SK-N-SH treated with all-trans-retinoic acid at 6 μM for 48 hours (cell line): ENCODE results near the gene SLC22A23.

ENCODE experiments used
- ATAC-seq: fragments of 200-7000 bp; cut with Tn5 transposase; 3 replicates; pipeline ENCODE4 v1.9.1; 2020; ENCODE audit warnings: mild to moderate bottlenecking, moderate library complexity
- ARNTL ChIP-seq: fragments of 450-650 bp; formaldehyde crosslinking; IDR thresholded peaks from 2 replicates; pipeline ENCODE4 v1.5.0; 2020; ENCODE audit warnings: low read depth, mild to moderate bottlenecking, moderate library complexity, borderline replicate concordance
- BACH2 ChIP-seq: fragments of 250-450 bp; sonication (Bioruptor Pico); IDR thresholded peaks from 2 replicates; pipeline ENCODE4 v1.9.0; 2021; ENCODE audit warnings: mild to moderate bottlenecking, borderline replicate concordance
- CSDC2 ChIP-seq: fragments of 250-450 bp; sonication (Bioruptor Pico); IDR thresholded peaks from 2 replicates; pipeline ENCODE4 v1.5.0; 2020; ENCODE audit warnings: mild to moderate bottlenecking, moderate library complexity
- ESRRG ChIP-seq: fragments of 250-450 bp; sonication (Bioruptor Pico); IDR thresholded peaks from 2 replicates; pipeline ENCODE4 v1.6.1; 2021; ENCODE audit warnings: mild to moderate bottlenecking
- GLIS3 ChIP-seq: fragments of 250-450 bp; sonication (Bioruptor Pico); IDR thresholded peaks from 2 replicates; pipeline ENCODE4 v1.5.0; 2020; ENCODE audit warnings: mild to moderate bottlenecking, moderate library complexity
- ISL1 ChIP-seq: fragments of 250-450 bp; sonication (Bioruptor Pico); IDR thresholded peaks from 2 replicates; pipeline ENCODE4 v2.1.2; 2022; ENCODE audit warnings: mild to moderate bottlenecking, moderate library complexity
- OSR1 ChIP-seq: fragments of 250-450 bp; sonication (Bioruptor Pico); IDR thresholded peaks from 2 replicates; pipeline ENCODE4 v1.8.0; 2022; ENCODE audit warnings: moderate library complexity, mild to moderate bottlenecking, inconsistent platforms
- PPARA ChIP-seq: fragments of 250-450 bp; sonication (Bioruptor Pico); IDR thresholded peaks from 2 replicates; pipeline ENCODE4 v1.5.0; 2020; ENCODE audit warnings: mild to moderate bottlenecking, borderline replicate concordance
- RARB ChIP-seq: fragments of 250-450 bp; sonication (Bioruptor Pico); IDR thresholded peaks from 2 replicates; pipeline ENCODE4 v1.8.0; 2021; ENCODE audit warnings: mild to moderate bottlenecking, moderate library complexity
- SNAI2 ChIP-seq: fragments of 250-450 bp; sonication (Bioruptor Pico); IDR thresholded peaks from 2 replicates; pipeline ENCODE4 v1.5.0; 2020; ENCODE audit warnings: mild to moderate bottlenecking, moderate library complexity
- TOX ChIP-seq: fragments of 250-450 bp; sonication (Bioruptor Pico); IDR thresholded peaks from 2 replicates; pipeline ENCODE4 v1.8.0; 2021; ENCODE audit warnings: mild to moderate bottlenecking, moderate library complexity, borderline replicate concordance
- ZC3H10 ChIP-seq: fragments of 250-450 bp; sonication (Bioruptor Pico); IDR thresholded peaks from 2 replicates; pipeline ENCODE4 v1.5.1; 2021; ENCODE audit warnings: mild to moderate bottlenecking, moderate library complexity
- ZFP30 ChIP-seq: fragments of 450-650 bp; formaldehyde crosslinking; IDR thresholded peaks from 2 replicates; pipeline ENCODE4 v1.5.0; 2022; ENCODE audit warnings: mild to moderate bottlenecking, moderate library complexity
- ZNF565 ChIP-seq: fragments of 450-650 bp; formaldehyde crosslinking; conservative IDR thresholded peaks from 2 replicates; pipeline ENCODE4 v1.5.0; 2020; ENCODE audit warnings: low read depth, mild to moderate bottlenecking, moderate library complexity
- ZNF70 ChIP-seq: fragments of 450-650 bp; formaldehyde crosslinking; IDR thresholded peaks from 2 replicates; pipeline ENCODE4 v1.5.0; 2020; ENCODE audit warnings: mild to moderate bottlenecking, moderate library complexity
- ZNF8 ChIP-seq: fragments of 450-650 bp; formaldehyde crosslinking; IDR thresholded peaks from 2 replicates; pipeline ENCODE4 v1.5.0; 2020; ENCODE audit warnings: mild to moderate bottlenecking, moderate library complexity
- TF ChIP-seq, protein P1 (sequence below): fragments of 250-450 bp; sonication (Bioruptor Pico); IDR thresholded peaks from 2 replicates; pipeline ENCODE4 v1.5.0; 2020; ENCODE audit warnings: mild to moderate bottlenecking, moderate library complexity
- TF ChIP-seq, protein P2 (sequence below): fragments of 250-450 bp; sonication (Bioruptor Pico); IDR thresholded peaks from 2 replicates; pipeline ENCODE4 v1.8.0; 2021; ENCODE audit warnings: low read depth, mild to moderate bottlenecking, moderate library complexity, borderline replicate concordance
- TF ChIP-seq, protein P3 (sequence below): fragments of 250-450 bp; sonication (Bioruptor Pico); IDR thresholded peaks from 2 replicates; pipeline ENCODE4 v1.8.0; 2020; ENCODE audit warnings: mild to moderate bottlenecking, moderate library complexity, borderline replicate concordance
- TF ChIP-seq, protein P4 (sequence below): fragments of 250-450 bp; sonication (Bioruptor Pico); IDR thresholded peaks from 2 replicates; pipeline ENCODE4 v1.5.1; 2021; ENCODE audit warnings: mild to moderate bottlenecking, moderate library complexity
- TF ChIP-seq, protein P5 (sequence below): fragments of 250-450 bp; sonication (Bioruptor Pico); IDR thresholded peaks from 2 replicates; pipeline ENCODE4 v1.5.1; 2020; ENCODE audit warnings: low read depth, mild to moderate bottlenecking, moderate library complexity

Gene SLC22A23

DNA sequence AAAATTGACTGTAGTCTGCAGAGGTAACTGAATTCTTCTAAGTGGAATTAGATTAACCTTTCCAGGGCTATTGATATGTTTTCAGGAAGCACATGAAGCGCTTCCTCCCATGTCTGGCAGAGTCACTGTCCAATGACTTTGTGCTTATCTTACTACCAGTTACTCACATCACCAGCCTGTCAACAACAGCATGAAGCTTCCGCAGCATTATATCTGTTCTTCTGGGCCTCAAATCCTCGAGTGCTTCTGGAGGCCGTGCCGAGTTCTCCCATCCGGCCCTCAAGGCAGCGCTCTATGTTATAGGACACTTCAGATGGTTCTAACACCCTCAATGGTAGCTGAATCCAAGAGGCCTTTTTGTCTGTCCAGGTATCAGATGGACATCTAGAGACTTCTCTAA lies 164.9 kb downstream of the SLC22A23 start:
- ATAC-seq: no peak
- TF ChIP-seq GLIS3 (CRISPR knock-in tag) (no peak), ARNTL (CRISPR knock-in tag) (no peak), CSDC2 (no peak)
- TF ChIP-seq, protein P1, sequence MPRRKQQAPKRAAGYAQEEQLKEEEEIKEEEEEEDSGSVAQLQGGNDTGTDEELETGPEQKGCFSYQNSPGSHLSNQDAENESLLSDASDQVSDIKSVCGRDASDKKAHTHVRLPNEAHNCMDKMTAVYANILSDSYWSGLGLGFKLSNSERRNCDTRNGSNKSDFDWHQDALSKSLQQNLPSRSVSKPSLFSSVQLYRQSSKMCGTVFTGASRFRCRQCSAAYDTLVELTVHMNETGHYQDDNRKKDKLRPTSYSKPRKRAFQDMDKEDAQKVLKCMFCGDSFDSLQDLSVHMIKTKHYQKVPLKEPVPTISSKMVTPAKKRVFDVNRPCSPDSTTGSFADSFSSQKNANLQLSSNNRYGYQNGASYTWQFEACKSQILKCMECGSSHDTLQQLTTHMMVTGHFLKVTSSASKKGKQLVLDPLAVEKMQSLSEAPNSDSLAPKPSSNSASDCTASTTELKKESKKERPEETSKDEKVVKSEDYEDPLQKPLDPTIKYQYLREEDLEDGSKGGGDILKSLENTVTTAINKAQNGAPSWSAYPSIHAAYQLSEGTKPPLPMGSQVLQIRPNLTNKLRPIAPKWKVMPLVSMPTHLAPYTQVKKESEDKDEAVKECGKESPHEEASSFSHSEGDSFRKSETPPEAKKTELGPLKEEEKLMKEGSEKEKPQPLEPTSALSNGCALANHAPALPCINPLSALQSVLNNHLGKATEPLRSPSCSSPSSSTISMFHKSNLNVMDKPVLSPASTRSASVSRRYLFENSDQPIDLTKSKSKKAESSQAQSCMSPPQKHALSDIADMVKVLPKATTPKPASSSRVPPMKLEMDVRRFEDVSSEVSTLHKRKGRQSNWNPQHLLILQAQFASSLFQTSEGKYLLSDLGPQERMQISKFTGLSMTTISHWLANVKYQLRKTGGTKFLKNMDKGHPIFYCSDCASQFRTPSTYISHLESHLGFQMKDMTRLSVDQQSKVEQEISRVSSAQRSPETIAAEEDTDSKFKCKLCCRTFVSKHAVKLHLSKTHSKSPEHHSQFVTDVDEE (CRISPR knock-in tag): no peak
- TF ChIP-seq, all 23 proteins: peak for 0

DNA sequence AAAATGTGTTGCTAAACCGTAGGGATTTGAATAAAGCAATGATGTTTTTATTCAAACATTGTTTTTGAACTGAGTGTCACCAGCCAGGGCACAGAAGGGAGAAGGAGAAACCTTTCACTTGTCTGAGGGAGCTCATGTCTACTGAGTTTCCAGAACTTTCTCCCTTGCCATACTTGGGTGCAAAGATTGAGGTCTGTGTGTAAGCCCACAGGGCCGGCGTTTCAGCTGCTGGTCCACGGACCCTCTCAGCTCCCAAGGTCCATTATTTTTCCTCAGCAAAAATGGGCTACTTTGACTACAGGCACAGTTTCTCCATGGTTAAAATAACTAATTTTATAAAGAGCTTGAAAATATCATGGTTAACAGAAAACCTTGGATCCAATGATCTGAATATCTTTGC lies 165.5 kb downstream of the SLC22A23 start:
- TF ChIP-seq ARNTL (CRISPR knock-in tag): no peak
- TF ChIP-seq OSR1: no peak
- TF ChIP-seq ZNF70: no peak
- TF ChIP-seq, protein P1 (CRISPR knock-in tag): no peak
- TF ChIP-seq PPARA (CRISPR knock-in tag): no peak
- TF ChIP-seq, protein P2, sequence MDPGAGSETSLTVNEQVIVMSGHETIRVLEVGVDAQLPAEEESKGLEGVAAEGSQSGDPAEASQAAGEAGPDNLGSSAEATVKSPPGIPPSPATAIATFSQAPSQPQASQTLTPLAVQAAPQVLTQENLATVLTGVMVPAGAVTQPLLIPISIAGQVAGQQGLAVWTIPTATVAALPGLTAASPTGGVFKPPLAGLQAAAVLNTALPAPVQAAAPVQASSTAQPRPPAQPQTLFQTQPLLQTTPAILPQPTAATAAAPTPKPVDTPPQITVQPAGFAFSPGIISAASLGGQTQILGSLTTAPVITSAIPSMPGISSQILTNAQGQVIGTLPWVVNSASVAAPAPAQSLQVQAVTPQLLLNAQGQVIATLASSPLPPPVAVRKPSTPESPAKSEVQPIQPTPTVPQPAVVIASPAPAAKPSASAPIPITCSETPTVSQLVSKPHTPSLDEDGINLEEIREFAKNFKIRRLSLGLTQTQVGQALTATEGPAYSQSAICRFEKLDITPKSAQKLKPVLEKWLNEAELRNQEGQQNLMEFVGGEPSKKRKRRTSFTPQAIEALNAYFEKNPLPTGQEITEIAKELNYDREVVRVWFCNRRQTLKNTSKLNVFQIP: no peak
- TF ChIP-seq ZFP30: no peak
- TF ChIP-seq ZNF8: no peak
- no peak for TF ChIP-seq ESRRG
- TF ChIP-seq, protein P3, sequence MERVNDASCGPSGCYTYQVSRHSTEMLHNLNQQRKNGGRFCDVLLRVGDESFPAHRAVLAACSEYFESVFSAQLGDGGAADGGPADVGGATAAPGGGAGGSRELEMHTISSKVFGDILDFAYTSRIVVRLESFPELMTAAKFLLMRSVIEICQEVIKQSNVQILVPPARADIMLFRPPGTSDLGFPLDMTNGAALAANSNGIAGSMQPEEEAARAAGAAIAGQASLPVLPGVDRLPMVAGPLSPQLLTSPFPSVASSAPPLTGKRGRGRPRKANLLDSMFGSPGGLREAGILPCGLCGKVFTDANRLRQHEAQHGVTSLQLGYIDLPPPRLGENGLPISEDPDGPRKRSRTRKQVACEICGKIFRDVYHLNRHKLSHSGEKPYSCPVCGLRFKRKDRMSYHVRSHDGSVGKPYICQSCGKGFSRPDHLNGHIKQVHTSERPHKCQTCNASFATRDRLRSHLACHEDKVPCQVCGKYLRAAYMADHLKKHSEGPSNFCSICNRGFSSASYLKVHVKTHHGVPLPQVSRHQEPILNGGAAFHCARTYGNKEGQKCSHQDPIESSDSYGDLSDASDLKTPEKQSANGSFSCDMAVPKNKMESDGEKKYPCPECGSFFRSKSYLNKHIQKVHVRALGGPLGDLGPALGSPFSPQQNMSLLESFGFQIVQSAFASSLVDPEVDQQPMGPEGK (CRISPR knock-in tag): no peak
- no peak for TF ChIP-seq SNAI2 (CRISPR knock-in tag)
- TF ChIP-seq ISL1: no peak
- no peak for TF ChIP-seq ZC3H10 (CRISPR knock-in tag)
- TF ChIP-seq, protein P4, sequence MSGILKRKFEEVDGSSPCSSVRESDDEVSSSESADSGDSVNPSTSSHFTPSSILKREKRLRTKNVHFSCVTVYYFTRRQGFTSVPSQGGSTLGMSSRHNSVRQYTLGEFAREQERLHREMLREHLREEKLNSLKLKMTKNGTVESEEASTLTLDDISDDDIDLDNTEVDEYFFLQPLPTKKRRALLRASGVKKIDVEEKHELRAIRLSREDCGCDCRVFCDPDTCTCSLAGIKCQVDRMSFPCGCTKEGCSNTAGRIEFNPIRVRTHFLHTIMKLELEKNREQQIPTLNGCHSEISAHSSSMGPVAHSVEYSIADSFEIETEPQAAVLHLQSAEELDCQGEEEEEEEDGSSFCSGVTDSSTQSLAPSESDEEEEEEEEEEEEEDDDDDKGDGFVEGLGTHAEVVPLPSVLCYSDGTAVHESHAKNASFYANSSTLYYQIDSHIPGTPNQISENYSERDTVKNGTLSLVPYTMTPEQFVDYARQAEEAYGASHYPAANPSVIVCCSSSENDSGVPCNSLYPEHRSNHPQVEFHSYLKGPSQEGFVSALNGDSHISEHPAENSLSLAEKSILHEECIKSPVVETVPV (CRISPR knock-in tag): no peak
- TF ChIP-seq BACH2: no peak
- no peak for TF ChIP-seq TOX (CRISPR knock-in tag)
- TF ChIP-seq, protein P5, sequence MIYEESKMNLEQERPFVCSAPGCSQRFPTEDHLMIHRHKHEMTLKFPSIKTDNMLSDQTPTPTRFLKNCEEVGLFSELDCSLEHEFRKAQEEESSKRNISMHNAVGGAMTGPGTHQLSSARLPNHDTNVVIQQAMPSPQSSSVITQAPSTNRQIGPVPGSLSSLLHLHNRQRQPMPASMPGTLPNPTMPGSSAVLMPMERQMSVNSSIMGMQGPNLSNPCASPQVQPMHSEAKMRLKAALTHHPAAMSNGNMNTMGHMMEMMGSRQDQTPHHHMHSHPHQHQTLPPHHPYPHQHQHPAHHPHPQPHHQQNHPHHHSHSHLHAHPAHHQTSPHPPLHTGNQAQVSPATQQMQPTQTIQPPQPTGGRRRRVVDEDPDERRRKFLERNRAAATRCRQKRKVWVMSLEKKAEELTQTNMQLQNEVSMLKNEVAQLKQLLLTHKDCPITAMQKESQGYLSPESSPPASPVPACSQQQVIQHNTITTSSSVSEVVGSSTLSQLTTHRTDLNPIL (CRISPR knock-in tag): no peak
- no peak for TF ChIP-seq RARB (CRISPR knock-in tag)
- TF ChIP-seq ZNF565: no peak
- TF ChIP-seq, all 23 proteins: peak for 0
- no peak for ATAC-seq
